ENCODE results near the gene SPDYE6. TPM values are rescaled to one million over a fixed set of nuclear protein-coding genes. Genes with fewer than 3 reads are reported as not detected.
A peak's percentile ranks its signal among the peaks of the same experiment; 100 is the strongest.
"Not testable (repeated sequence)": the region's sequence is repeated elsewhere in the genome, so short reads cannot be mapped to it uniquely, and the experiment has no call there.

SPDYE6 gene
- polyA plus RNA-seq, 12 donors: 0.67 to 8.8 (median 2.9) TPM; not detected in 2

DNA sequence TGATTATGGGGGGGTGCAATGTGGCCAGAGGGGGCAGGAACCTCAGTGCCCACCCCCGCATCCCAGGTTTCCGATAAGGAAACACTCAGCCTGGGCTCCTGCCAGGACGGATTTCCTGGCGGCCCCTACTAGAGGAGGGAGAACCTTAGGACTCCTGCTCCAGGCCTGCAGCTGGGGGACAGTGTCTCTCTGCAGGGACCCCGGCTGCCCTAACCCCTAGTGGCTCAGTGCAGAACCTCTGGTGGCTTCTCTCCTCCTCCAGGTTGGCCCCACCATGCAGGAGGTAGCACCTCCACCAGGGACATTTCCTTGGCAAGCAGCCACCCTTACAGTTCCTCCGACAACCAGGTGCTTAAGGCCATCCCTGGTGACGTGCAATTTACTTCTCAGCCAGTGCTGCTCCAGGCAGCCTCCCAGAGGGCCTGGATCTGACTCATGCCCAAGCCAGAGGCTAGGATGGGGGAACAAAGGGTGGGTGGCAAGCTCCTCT, 37.7 kb downstream of the SPDYE6 start:
- no peak for DNase-seq

- DNase-seq: no peak
Observed at GRCh38 chr7:102317231-102318059, 38.8 kb downstream of the SPDYE6 start.

- DNase-seq: no peak
Observed at GRCh38 chr7:102313997-102314780, 42.1 kb downstream of the SPDYE6 start.

DNA sequence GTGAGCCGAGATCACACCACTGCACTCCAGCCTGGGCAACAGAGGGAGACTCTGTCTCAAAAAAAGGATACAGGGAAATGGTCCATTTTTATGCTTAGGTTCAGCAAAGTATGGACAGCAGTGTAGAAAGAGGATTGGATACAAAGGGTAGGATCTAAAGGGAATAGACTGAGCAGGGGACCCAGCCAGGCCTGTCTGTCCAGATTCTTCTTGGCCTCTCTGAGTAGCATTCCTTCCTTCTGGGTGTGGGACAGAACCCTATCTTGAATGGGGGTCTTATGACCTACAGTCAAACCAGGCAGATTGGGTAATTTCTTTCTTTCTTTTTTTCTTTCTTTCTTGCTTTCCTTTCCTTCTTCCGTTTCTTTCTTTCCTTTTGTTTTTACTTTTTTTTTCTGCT, 43.9 kb downstream of the SPDYE6 start:
- no peak for DNase-seq

- no peak for DNase-seq
Observed at GRCh38 chr7:102310414-102310815, 45.8 kb downstream of the SPDYE6 start.

DNA sequence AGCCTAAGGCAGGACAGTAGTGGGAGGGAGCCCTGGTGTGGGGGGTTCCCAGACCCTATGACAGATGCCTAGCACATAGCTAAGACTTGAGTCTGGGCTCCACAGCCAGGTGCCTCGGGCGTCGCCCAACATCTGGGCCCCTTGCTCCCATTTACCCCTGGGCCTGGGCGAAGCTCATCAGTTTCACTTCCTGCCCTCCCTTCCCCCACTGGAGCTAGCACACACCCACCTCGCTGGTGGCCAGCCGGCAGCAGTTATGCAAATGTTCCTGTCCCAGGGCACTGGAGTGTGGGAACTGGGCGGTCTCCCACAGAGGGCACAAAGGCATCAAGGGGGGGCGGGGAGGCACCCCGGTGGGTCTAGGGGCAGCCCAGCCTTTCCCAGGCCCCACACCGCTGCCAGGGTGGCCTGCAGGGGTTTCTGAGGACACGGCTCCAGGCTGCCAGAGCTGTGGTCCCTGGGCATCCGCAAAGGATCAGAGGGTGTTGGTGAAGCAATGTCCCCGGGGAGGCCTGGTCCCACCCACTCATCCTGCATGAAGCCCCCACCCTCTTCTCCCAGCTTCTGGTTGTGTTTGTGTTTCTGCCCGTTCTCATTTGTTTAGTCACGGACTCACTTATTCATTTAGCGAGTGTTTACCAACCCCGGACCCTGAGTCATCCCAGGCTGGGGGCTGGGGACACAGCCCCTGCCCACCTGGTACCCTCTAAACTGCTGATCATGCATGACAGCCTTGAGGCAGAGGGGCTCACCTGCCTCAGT, 49.1 kb downstream of the SPDYE6 start:
- no peak for DNase-seq

- DNase-seq: no peak
Observed at GRCh38 chr7:102305414-102306268, 50.6 kb downstream of the SPDYE6 start.

DNA sequence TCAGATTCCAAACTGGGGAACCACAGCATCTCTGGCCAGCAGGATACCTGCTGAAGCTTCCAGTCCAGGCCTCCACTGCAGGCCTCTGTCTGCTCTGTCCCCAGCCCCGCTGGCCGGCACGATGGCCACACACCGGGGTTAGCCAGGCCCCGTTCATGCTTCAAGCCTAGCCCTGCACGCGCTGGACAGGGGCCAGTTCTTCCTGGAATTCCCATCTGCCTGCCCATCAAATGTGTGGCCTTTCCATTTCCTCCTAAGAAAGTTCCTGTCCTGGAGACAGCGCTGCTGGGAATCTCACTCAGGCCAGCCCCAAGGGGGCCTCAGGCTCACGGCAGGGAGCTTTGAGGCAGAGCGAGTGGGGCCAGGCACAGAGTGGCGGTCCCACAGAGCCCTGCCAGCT, 51.6 kb downstream of the SPDYE6 start:
- DNase-seq: no peak

- peak; percentile 58 for DNase-seq
Observed at GRCh38 chr7:102303669-102304422, 52.4 kb downstream of the SPDYE6 start.

- DNase-seq: no peak
Observed at GRCh38 chr7:102302025-102302424, 54.2 kb downstream of the SPDYE6 start.

DNA sequence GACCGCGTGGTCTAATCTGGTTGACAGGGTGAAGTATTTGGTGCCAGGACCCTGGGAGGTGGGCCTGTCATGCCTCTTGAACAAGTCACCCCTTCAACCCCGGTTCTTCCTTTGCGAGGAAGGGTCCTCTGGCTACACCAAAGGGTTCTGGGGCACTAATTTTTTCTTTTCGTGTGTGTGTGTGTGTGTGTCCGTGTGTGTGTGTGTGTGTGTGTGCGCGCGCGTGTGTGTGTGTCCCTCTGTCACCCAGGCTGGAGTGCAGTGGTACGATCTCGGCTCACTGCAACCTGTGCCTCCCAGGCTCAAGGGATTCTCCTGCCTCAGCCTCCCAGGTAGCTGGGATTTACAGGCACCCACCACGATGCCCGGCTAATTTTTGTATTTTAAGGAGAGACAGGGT, 54.9 kb downstream of the SPDYE6 start:
- not testable (repeated sequence) for DNase-seq

GRCh38 chr7:102300643-102301221, 55.5 kb downstream of the SPDYE6 start:
- DNase-seq: no peak

- no peak for DNase-seq
Observed at GRCh38 chr7:102297487-102298218, 58.6 kb downstream of the SPDYE6 start.

GRCh38 chr7:102296514-102296913, 59.7 kb downstream of the SPDYE6 start:
- DNase-seq: no peak

GRCh38 chr7:102296179-102296438, 60.1 kb downstream of the SPDYE6 start:
- DNase-seq: no peak

Data from muscle of arm (tissue), 12 donors.